ENCODE data around the gene MAN1A1. TPM values are rescaled to one million over a fixed set of nuclear protein-coding genes. Genes with fewer than 3 reads are reported as not detected.

Gene MAN1A1
- total RNA-seq, 1 donor from 2014 or later, result 19.7 TPM

GRCh38 chr6:119308991-119309657, 40.4 kb downstream of the MAN1A1 start:
- Histone ChIP-seq H3K27me3 (ENCODE audit: low read depth) (no peaks in the 10 kb centered on the region), H3K9me3 (replicated peaks) (no peaks in the 10 kb centered on the region), H3K36me3 (peaks cover 19% of the 10 kb centered on the region), H3K27ac (replicated peaks) (no peak overlapping the region), H3K4me3 (no peak overlapping the region), H3K4me1 (peaks cover 57% of the 10 kb centered on the region)
- intact Hi-C loops (cut with micrococcal nuclease), result no loop called here
- TF ChIP-seq CTCF (IDR thresholded peaks at IDR 0.05; ENCODE audit: borderline replicate concordance), result no peak
- DNase-seq, result no peak

GRCh38 chr6:119308048-119308570, 41.5 kb downstream of the MAN1A1 start:
- no peak for TF ChIP-seq CTCF (IDR thresholded peaks at IDR 0.05; ENCODE audit: borderline replicate concordance)
- H3K4me1 ChIP-seq, result peaks cover 47% of the 10 kb centered on the region
- no peaks in the 10 kb centered on the region for H3K27me3 ChIP-seq (ENCODE audit: low read depth)
- peaks cover 19% of the 10 kb centered on the region for H3K36me3 ChIP-seq
- intact Hi-C loops (cut with micrococcal nuclease), result no loop called here
- H3K9me3 ChIP-seq (replicated peaks), result no peaks in the 10 kb centered on the region
- no peak for DNase-seq
- no peak overlapping the region for H3K4me3 ChIP-seq
- H3K27ac ChIP-seq (replicated peaks), result no peak overlapping the region

- intact Hi-C loops (cut with micrococcal nuclease), result no loop called here
- H3K4me1 ChIP-seq, result peaks cover 37% of the 10 kb centered on the region
- no peak for DNase-seq
Measured at GRCh38 chr6:119307056-119307455, 42.5 kb downstream of the MAN1A1 start.

GRCh38 chr6:119306396-119306968, 43.1 kb downstream of the MAN1A1 start:
- no peaks in the 10 kb centered on the region for H3K27me3 ChIP-seq (ENCODE audit: low read depth)

More at GRCh38 chr6:119307056-119307455, 42.5 kb downstream of the MAN1A1 start:
- H3K27me3 ChIP-seq (ENCODE audit: low read depth), result no peaks in the 10 kb centered on the region
- H3K9me3 ChIP-seq (replicated peaks), result no peaks in the 10 kb centered on the region
- no peak overlapping the region for H3K27ac ChIP-seq (replicated peaks)
- H3K4me3 ChIP-seq, result no peak overlapping the region
- H3K36me3 ChIP-seq, result peaks cover 19% of the 10 kb centered on the region
- TF ChIP-seq CTCF (IDR thresholded peaks at IDR 0.05; ENCODE audit: borderline replicate concordance), result no peak

More at GRCh38 chr6:119306396-119306968, 43.1 kb downstream of the MAN1A1 start:
- Histone ChIP-seq H3K4me1 (peaks cover 31% of the 10 kb centered on the region), H3K27ac (replicated peaks) (no peak overlapping the region), H3K4me3 (no peak overlapping the region), H3K36me3 (peaks cover 21% of the 10 kb centered on the region), H3K9me3 (replicated peaks) (no peaks in the 10 kb centered on the region)
- intact Hi-C loops (cut with micrococcal nuclease), result no loop called here
- no peak for DNase-seq
- TF ChIP-seq CTCF (IDR thresholded peaks at IDR 0.05; ENCODE audit: borderline replicate concordance), result no peak

Measured in left ventricle myocardium inferior (tissue), 1 donor.